HepG2 (cell line): ENCODE results near the gene GPATCH3. TPM values are rescaled to one million over a fixed set of nuclear protein-coding genes. Genes with fewer than 3 reads are reported as not detected.

Experiments
- HDAC2 ChIP-seq: sonication (generic); formaldehyde crosslinking; IDR thresholded peaks from 2 replicates; pipeline ENCODE4 v1.4.0; 2020; ENCODE audit warnings: missing genetic modification reagents
- HDAC6 ChIP-seq: fragments of 200-600 bp; sonication (generic); IDR thresholded peaks from 2 replicates; pipeline ENCODE4 v1.7.0; 2017; ENCODE audit warnings: mild to moderate bottlenecking, antibody characterized with exemption, low read length, low read depth
- HNRNPUL1 ChIP-seq: fragments of 200-400 bp; formaldehyde crosslinking; IDR thresholded peaks from 2 replicates; pipeline ENCODE4 v1.6.1; 2017; ENCODE audit warnings: low read depth, mild to moderate bottlenecking, low read length, moderate library complexity
- HOXD1 ChIP-seq: sonication (generic); formaldehyde crosslinking; IDR thresholded peaks from 2 replicates; pipeline ENCODE4 v1.5.0; 2020; ENCODE audit warnings: missing genetic modification reagents
- NCOA1 ChIP-seq: sonication (generic); formaldehyde crosslinking; IDR thresholded peaks from 2 replicates; pipeline ENCODE4 v1.9.0; 2021; ENCODE audit warnings: missing genetic modification reagents
- NR3C1 ChIP-seq: sonication (generic); formaldehyde crosslinking; IDR thresholded peaks from 2 replicates; pipeline ENCODE4 v1.4.0; 2020; ENCODE audit warnings: missing genetic modification reagents
- RBFOX2 ChIP-seq: fragments of 200-400 bp; formaldehyde crosslinking; IDR thresholded peaks from 2 replicates; pipeline ENCODE4 v1.6.1; 2017; ENCODE audit warnings: low read depth, mild to moderate bottlenecking, low read length
- SALL1 ChIP-seq: sonication (generic); formaldehyde crosslinking; IDR thresholded peaks from 2 replicates; pipeline ENCODE4 v1.8.0; 2022; ENCODE audit warnings: mild to moderate bottlenecking, missing genetic modification reagents
- ZNF230 ChIP-seq: sonication (generic); formaldehyde crosslinking; IDR thresholded peaks from 2 replicates; pipeline ENCODE4 v1.4.0; 2020; ENCODE audit warnings: mild to moderate bottlenecking, missing genetic modification reagents
- polyA plus RNA-seq, 8 experiments: library from polyadenylated mRNA; depleted of rRNA in 3 of 8; stranded (reverse) in 7 of 8; unstranded in 1 of 8; fragments of >200 nt; fragmentation: Illumina TruSeq in 4 of 8; extraction: Trizol in 4 of 8; gene quantifications; 2 replicates each; pipeline versions ENCODE4 v1.2.1 to v1.2.3, GENCODE V29; 2011 to 2016; ENCODE audit warnings: low read depth in 4 of 8, missing spikeins in 1 of 8, mixed read lengths in 1 of 8; ENCODE audit not compliant: insufficient read depth in 1 of 8
- total RNA-seq, 5 experiments: library from RNA; depleted of rRNA; stranded (reverse); fragments of >200 nt; fragmentation: Illumina TruSeq; extraction: Trizol; gene quantifications; 2 replicates each; pipeline ENCODE4 v1.2.3, GENCODE V29; 2016; ENCODE audit warnings: low read depth in 1 of 5
- TF ChIP-seq, protein P1 (sequence below): sonication (generic); formaldehyde crosslinking; IDR thresholded peaks from 2 replicates; pipeline ENCODE4 v1.4.0; 2020; ENCODE audit warnings: mild to moderate bottlenecking, missing genetic modification reagents
- TF ChIP-seq, protein P2 (sequence below): sonication (generic); formaldehyde crosslinking; IDR thresholded peaks from 2 replicates; pipeline ENCODE4 v1.4.0; 2020; ENCODE audit warnings: missing genetic modification reagents, low read depth, mild to moderate bottlenecking, borderline replicate concordance
- TF ChIP-seq, protein P3 (sequence below): sonication (generic); formaldehyde crosslinking; conservative IDR thresholded peaks from 2 replicates; pipeline ENCODE4 v1.8.0; 2022; ENCODE audit warnings: mild to moderate bottlenecking, moderate library complexity, missing genetic modification reagents
- TF ChIP-seq, protein P4 (sequence below): sonication (generic); formaldehyde crosslinking; IDR thresholded peaks from 2 replicates; pipeline ENCODE4 v1.5.0; 2020; ENCODE audit warnings: mild to moderate bottlenecking, missing genetic modification reagents
- TF ChIP-seq, protein P5 (sequence below): sonication (generic); formaldehyde crosslinking; IDR thresholded peaks from 2 replicates; pipeline ENCODE4 v1.8.0; 2022; ENCODE audit warnings: mild to moderate bottlenecking, missing genetic modification reagents

The GPATCH3 gene
- total and polyA plus RNA-seq, 2 of the 13 experiments (the other 11 are each of a cell fraction or from before 2014, with no cell fraction given): 8.3 to 11.0 TPM

DNA sequence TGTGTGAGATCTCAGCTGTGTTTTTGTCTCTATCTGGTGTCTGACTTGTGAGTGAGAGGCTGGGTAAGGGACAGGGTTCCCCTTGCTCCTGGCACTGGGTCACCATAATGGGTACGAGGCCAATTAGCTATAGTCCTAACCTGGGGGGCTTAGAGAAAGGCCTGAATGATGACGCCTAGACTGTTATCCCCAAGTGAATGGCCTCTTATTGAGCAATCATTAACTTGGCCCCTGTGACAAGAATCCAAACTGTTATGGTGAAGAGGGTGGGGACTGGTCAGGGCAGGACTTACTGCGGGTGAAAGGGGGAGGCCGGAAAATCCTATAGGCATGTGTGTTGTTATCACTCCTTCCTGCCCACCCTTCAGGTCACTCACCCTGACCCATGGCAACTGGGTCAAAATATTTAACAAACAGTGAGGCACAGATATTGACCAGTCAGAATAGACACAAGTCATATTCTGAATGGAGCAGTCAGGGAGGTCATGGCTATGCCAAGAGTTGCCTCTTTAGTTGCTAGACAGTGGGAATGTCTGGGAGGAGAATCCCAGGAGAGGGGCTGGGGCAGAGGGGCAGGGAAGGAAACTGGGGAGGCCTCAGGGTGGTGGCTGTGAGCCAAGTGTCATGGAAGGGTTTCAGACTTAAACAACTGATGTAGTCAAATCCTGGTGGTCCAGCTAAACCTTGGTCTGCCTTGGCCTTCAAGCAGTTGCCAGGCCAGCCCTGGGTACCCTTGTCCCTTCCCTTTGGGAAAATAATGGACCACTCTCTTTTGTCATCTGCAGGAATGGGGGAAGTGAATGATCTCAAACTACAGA is 10.3 kb upstream of the GPATCH3 start (continued):
- TF ChIP-seq, protein P1, sequence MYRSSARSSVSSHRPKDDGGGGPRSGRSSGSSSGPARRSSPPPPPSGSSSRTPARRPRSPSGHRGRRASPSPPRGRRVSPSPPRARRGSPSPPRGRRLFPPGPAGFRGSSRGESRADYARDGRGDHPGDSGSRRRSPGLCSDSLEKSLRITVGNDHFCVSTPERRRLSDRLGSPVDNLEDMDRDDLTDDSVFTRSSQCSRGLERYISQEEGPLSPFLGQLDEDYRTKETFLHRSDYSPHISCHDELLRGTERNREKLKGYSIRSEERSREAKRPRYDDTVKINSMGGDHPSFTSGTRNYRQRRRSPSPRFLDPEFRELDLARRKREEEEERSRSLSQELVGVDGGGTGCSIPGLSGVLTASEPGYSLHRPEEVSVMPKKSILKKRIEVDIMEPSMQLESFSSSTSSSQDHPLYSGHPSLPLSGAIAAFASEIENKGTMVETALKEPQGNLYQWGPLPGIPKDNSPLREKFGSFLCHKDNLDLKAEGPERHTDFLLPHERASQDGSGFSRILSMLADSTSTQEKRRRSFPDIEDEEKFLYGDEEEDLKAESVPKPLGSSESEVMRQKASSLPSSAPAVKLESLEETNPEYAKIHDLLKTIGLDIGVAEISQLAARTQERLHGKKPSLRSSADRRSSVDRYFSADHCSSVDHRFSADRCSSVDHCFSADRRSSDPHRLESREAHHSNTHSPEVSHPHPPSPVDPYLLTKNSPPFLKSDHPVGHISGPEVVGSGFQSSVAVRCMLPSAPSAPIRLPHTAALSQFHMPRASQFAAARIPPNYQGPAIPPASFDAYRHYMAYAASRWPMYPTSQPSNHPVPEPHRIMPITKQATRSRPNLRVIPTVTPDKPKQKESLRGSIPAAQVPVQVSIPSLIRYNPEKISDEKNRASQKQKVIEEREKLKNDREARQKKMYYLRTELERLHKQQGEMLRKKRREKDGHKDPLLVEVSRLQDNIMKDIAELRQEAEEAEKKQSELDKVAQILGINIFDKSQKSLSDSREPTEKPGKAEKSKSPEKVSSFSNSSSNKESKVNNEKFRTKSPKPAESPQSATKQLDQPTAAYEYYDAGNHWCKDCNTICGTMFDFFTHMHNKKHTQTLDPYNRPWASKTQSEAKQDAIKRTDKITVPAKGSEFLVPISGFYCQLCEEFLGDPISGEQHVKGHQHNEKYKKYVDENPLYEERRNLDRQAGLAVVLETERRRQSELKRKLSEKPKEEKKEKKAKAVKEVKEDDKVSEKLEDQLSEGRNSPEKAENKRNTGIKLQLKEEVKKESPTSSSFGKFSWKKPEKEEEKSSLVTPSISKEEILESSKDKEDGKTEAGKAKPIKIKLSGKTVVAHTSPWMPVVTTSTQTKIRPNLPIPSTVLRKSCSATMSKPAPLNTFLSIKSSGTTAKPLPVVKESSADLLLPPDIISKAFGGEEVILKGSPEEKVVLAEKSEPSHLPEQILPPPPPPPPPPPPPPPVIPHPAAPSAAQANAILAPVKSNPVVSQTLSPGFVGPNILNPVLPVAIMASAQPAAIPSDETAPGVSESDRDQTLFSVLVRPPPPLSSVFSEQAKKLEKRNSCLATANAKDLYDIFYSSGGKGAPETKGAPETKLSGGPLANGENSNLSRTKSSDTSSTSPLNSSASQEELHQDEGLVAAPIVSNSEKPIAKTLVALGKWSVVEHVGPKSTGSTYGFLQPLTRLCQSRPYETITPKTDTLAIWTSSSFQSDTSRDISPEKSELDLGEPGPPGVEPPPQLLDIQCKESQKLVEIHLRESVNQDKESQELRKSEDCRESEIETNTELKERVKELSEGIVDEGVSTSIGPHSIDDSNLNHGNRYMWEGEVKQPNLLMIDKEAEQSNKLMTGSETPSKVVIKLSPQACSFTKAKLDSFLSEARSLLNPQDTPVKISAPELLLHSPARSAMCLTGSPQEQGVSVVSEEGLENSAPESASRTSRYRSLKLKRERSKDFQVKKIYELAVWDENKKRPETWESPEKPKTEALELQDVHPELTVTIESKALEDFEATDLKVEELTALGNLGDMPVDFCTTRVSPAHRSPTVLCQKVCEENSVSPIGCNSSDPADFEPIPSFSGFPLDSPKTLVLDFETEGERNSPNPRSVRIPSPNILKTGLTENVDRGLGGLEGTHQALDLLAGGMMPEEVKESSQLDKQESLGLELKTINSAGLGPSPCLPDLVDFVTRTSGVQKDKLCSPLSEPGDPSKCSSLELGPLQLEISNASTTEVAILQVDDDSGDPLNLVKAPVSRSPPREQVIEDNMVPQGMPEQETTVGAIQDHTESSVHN (CRISPR knock-in tag): no peak
- TF ChIP-seq ZNF230 (CRISPR knock-in tag) (no peak), RBFOX2 (peak; percentile 26; the same call in 1 of the 2 replicates), HNRNPUL1 (no peak), HOXD1 (CRISPR knock-in tag) (peak; percentile 71), HDAC2 (CRISPR knock-in tag) (peak; percentile 92), NCOA1 (CRISPR knock-in tag) (0 out of 2 replicates have a peak, but pooled peaks have one; percentile 15), SALL1 (CRISPR knock-in tag) (peak; percentile 94), NR3C1 (CRISPR knock-in tag) (no peak), HDAC6 (no peak)
- TF ChIP-seq, protein P2, sequence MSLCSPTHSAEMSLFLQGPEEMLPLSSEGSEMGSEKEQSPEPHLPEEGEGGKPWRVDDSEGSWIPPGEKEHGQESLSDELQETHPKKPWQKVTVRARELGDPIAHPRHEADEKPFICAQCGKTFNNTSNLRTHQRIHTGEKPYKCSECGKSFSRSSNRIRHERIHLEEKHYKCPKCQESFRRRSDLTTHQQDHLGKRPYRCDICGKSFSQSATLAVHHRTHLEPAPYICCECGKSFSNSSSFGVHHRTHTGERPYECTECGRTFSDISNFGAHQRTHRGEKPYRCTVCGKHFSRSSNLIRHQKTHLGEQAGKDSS: 0 out of 2 replicates have a peak, but pooled peaks have one; percentile 10
- TF ChIP-seq, protein P3, sequence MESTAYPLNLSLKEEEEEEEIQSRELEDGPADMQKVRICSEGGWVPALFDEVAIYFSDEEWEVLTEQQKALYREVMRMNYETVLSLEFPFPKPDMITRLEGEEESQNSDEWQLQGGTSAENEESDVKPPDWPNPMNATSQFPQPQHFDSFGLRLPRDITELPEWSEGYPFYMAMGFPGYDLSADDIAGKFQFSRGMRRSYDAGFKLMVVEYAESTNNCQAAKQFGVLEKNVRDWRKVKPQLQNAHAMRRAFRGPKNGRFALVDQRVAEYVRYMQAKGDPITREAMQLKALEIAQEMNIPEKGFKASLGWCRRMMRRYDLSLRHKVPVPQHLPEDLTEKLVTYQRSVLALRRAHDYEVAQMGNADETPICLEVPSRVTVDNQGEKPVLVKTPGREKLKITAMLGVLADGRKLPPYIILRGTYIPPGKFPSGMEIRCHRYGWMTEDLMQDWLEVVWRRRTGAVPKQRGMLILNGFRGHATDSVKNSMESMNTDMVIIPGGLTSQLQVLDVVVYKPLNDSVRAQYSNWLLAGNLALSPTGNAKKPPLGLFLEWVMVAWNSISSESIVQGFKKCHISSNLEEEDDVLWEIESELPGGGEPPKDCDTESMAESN: peak; percentile 26; the same call in 1 of the 2 replicates
- TF ChIP-seq, protein P4, sequence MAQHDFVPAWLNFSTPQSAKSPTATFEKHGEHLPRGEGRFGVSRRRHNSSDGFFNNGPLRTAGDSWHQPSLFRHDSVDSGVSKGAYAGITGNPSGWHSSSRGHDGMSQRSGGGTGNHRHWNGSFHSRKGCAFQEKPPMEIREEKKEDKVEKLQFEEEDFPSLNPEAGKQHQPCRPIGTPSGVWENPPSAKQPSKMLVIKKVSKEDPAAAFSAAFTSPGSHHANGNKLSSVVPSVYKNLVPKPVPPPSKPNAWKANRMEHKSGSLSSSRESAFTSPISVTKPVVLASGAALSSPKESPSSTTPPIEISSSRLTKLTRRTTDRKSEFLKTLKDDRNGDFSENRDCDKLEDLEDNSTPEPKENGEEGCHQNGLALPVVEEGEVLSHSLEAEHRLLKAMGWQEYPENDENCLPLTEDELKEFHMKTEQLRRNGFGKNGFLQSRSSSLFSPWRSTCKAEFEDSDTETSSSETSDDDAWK (CRISPR knock-in tag): no peak
- TF ChIP-seq, protein P5, sequence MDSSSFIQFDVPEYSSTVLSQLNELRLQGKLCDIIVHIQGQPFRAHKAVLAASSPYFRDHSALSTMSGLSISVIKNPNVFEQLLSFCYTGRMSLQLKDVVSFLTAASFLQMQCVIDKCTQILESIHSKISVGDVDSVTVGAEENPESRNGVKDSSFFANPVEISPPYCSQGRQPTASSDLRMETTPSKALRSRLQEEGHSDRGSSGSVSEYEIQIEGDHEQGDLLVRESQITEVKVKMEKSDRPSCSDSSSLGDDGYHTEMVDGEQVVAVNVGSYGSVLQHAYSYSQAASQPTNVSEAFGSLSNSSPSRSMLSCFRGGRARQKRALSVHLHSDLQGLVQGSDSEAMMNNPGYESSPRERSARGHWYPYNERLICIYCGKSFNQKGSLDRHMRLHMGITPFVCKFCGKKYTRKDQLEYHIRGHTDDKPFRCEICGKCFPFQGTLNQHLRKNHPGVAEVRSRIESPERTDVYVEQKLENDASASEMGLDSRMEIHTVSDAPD: peak; percentile 94
